Type B pancreatic cell (in vitro differentiated cells): ENCODE results near the gene CMTM4. TPM values are rescaled to one million over a fixed set of nuclear protein-coding genes. Genes with fewer than 3 reads are reported as not detected.

Experiments used
- DNase-seq: peaks from one replicate; pipeline ENCODE4 v3.0.0; 2021; ENCODE audit warnings: mixed read lengths; ENCODE audit not compliant: unreplicated experiment; ENCODE audit errors: extremely low spot score
- H3K27ac Mint-ChIP-seq: 2 replicates; pipeline ENCODE4 v1.8.0; 2021; ENCODE audit warnings: mild to moderate bottlenecking, mixed read lengths
- H3K27me3 Mint-ChIP-seq: 2 replicates; pipeline ENCODE4 v1.8.0; 2021; ENCODE audit warnings: mixed read lengths
- H3K36me3 Mint-ChIP-seq: 2 replicates; pipeline ENCODE4 v1.8.0; 2021; ENCODE audit warnings: mixed read lengths
- H3K4me1 Mint-ChIP-seq: one replicate; pipeline ENCODE4 v1.8.0; 2021; ENCODE audit warnings: mixed read lengths; ENCODE audit not compliant: unreplicated experiment
- H3K4me3 Mint-ChIP-seq: 2 replicates; pipeline ENCODE4 v1.8.0; 2021; ENCODE audit warnings: mild to moderate bottlenecking, mixed read lengths
- H3K9me3 Mint-ChIP-seq: 2 replicates; pipeline ENCODE4 v1.8.0; 2021; ENCODE audit warnings: mixed read lengths
- total RNA-seq: library from RNA; stranded (reverse); gene quantifications from 2 replicates; pipeline ENCODE4 v1.2.1, GENCODE V29; 2021; ENCODE audit warnings: low replicate concordance
- TF ChIP-seq, protein P1 (sequence below): fragments of 200-600 bp; sonication (generic); conservative IDR thresholded peaks from 2 replicates; pipeline ENCODE4 v1.5.0; 2021; ENCODE audit warnings: antibody characterized with exemption, mild to moderate bottlenecking

The CMTM4 gene
- total RNA-seq, 1 donor from 2014 or later = 64.4 TPM

DNA sequence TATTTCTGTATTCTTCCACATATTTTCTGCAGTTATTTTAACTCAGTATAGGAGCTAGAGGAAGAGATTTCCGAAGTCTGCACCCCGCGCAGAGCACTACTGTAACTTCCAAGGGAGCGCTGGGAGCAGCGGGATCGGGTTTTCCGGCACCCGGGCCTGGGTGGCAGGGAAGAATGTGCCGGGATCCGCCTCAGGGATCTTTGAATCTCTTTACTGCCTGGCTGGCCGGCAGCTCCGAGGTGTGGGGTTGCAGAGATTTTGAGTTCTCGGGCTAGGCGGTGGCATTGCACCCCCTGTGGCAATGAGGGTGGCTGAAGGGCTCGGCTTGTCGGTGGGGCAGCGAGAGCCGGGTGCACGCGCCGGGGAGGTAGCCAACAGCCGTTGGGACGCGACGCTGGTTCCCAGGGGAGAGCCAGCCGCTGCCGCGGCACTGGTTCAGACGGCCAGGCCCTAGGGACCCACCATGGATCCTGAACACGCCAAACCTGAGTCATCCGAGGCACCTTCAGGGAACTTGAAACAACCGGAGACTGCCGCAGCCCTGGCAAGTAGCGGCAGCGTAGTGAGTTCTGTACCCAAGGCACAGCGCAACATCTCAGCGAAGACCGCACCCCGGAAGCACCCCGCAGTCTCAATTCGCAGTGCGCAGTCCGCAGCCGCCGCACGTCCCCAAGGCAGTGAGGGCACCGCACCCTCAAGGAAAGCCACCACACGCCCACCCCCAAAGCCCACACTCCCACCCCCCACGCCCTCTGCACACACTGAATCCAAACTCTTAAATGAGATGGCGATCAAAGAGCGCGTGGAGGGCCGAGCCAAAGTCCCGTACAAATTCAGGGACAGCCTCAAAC, 130.3 kb downstream of the CMTM4 start, which contains the start of gene CMTM1:
Gene CMTM1 (plus strand): TSS at position 389 of the 851 bp plus-strand sequence. CDS start 75 bp downstream, at position 464.
- Mint-ChIP-seq H3K9me3 (no peaks in the 10 kb centered on the region), H3K4me3 (no peak within 1 kb of the TSS), H3K27ac (no peak within 1 kb of the TSS), H3K4me1 (peaks cover 5% of the 10 kb centered on the region), H3K27me3 (no peaks in the 10 kb centered on the region), H3K36me3 (peaks cover 16% of the 10 kb centered on the region)
- DNase-seq = no peak
- TF ChIP-seq, protein P1, sequence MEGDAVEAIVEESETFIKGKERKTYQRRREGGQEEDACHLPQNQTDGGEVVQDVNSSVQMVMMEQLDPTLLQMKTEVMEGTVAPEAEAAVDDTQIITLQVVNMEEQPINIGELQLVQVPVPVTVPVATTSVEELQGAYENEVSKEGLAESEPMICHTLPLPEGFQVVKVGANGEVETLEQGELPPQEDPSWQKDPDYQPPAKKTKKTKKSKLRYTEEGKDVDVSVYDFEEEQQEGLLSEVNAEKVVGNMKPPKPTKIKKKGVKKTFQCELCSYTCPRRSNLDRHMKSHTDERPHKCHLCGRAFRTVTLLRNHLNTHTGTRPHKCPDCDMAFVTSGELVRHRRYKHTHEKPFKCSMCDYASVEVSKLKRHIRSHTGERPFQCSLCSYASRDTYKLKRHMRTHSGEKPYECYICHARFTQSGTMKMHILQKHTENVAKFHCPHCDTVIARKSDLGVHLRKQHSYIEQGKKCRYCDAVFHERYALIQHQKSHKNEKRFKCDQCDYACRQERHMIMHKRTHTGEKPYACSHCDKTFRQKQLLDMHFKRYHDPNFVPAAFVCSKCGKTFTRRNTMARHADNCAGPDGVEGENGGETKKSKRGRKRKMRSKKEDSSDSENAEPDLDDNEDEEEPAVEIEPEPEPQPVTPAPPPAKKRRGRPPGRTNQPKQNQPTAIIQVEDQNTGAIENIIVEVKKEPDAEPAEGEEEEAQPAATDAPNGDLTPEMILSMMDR = no peak

Other genes starting within 250 kb of the CMTM4 start
- gene TK2, start 146.6 kb downstream of the CMTM4 start, total RNA-seq = 14.6 and 18.4 TPM in 2 replicates
- 21.2 and 36.3 TPM in 2 replicates for gene CKLF, start 144.2 kb downstream of the CMTM4 start, total RNA-seq
- gene CMTM1, start 130.3 kb downstream of the CMTM4 start, total RNA-seq = 3.4 and 8.4 TPM in 2 replicates
- gene CMTM2, start 117.3 kb downstream of the CMTM4 start, total RNA-seq = 0.41 TPM in 1 of 2 replicates, not detected in the other
- 28.0 and 45.2 TPM in 2 replicates for gene CMTM3, start 92.0 kb downstream of the CMTM4 start, total RNA-seq
- 113 and 135 TPM in 2 replicates for gene DYNC1LI2, start 54.9 kb upstream of the CMTM4 start, total RNA-seq
- gene TERB1, start 104.8 kb upstream of the CMTM4 start, total RNA-seq = 0.41 TPM in 1 of 2 replicates, not detected in the other
- 69.4 and 92.5 TPM in 2 replicates for gene NAE1, start 134.2 kb upstream of the CMTM4 start, total RNA-seq
- 0.70 and 1.2 TPM in 2 replicates for gene CA7, start 147.7 kb upstream of the CMTM4 start, total RNA-seq
- gene PDP2, start 183.8 kb upstream of the CMTM4 start, total RNA-seq = 16.1 and 18.5 TPM in 2 replicates
- 0.55 and 1.7 TPM in 2 replicates for gene CDH16, start 222.1 kb upstream of the CMTM4 start, total RNA-seq
- gene RRAD, start 228.8 kb upstream of the CMTM4 start, total RNA-seq = 1.3 and 2.5 TPM in 2 replicates
- 71.3 and 74.2 TPM in 2 replicates for gene CIAO2B, start 237.7 kb upstream of the CMTM4 start, total RNA-seq
- 44.9 and 54.1 TPM in 2 replicates for gene CES2, start 238.8 kb upstream of the CMTM4 start, total RNA-seq